Measurements from ENCODE around the gene TFEC.

GRCh38 chr7:116045532-116045931, 15.0 kb upstream of the TFEC start:
- TF ChIP-seq, protein P1, sequence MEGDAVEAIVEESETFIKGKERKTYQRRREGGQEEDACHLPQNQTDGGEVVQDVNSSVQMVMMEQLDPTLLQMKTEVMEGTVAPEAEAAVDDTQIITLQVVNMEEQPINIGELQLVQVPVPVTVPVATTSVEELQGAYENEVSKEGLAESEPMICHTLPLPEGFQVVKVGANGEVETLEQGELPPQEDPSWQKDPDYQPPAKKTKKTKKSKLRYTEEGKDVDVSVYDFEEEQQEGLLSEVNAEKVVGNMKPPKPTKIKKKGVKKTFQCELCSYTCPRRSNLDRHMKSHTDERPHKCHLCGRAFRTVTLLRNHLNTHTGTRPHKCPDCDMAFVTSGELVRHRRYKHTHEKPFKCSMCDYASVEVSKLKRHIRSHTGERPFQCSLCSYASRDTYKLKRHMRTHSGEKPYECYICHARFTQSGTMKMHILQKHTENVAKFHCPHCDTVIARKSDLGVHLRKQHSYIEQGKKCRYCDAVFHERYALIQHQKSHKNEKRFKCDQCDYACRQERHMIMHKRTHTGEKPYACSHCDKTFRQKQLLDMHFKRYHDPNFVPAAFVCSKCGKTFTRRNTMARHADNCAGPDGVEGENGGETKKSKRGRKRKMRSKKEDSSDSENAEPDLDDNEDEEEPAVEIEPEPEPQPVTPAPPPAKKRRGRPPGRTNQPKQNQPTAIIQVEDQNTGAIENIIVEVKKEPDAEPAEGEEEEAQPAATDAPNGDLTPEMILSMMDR (IDR thresholded peaks at IDR 0.05; ENCODE audit: low read depth, low read length, missing input control), result no peak
- TF ChIP-seq, protein P2, sequence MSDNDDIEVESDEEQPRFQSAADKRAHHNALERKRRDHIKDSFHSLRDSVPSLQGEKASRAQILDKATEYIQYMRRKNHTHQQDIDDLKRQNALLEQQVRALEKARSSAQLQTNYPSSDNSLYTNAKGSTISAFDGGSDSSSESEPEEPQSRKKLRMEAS (IDR thresholded peaks at IDR 0.05), result no peak
- TF ChIP-seq RAD21 (IDR thresholded peaks at IDR 0.05) (no peak), JUND (IDR thresholded peaks at IDR 0.05) (no peak), EGR1 (IDR thresholded peaks at IDR 0.05; ENCODE audit: low read depth in 2 of 2) (no peak), RXRA (IDR thresholded peaks at IDR 0.05) (no peak), TAF1 (conservative IDR thresholded peaks at IDR 0.05) (no peak), REST (IDR thresholded peaks at IDR 0.05) (no peak), SP1 (IDR thresholded peaks at IDR 0.05) (no peak), FOXA1 (IDR thresholded peaks at IDR 0.05) (no peak), HNF4A (conservative IDR thresholded peaks at IDR 0.05) (no peak), ATF3 (IDR thresholded peaks at IDR 0.05) (no peak)
- TF ChIP-seq, protein P3, sequence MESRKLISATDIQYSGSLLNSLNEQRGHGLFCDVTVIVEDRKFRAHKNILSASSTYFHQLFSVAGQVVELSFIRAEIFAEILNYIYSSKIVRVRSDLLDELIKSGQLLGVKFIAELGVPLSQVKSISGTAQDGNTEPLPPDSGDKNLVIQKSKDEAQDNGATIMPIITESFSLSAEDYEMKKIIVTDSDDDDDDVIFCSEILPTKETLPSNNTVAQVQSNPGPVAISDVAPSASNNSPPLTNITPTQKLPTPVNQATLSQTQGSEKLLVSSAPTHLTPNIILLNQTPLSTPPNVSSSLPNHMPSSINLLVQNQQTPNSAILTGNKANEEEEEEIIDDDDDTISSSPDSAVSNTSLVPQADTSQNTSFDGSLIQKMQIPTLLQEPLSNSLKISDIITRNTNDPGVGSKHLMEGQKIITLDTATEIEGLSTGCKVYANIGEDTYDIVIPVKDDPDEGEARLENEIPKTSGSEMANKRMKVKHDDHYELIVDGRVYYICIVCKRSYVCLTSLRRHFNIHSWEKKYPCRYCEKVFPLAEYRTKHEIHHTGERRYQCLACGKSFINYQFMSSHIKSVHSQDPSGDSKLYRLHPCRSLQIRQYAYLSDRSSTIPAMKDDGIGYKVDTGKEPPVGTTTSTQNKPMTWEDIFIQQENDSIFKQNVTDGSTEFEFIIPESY (IDR thresholded peaks at IDR 0.05), result no peak

All from liver (tissue), 3 donors.